ENCODE data around the gene SF3A1.
"Not testable (repeated sequence)": the region's sequence is repeated elsewhere in the genome, so short reads cannot be mapped to it uniquely, and the experiment has no call there.

Gene SF3A1

DNA sequence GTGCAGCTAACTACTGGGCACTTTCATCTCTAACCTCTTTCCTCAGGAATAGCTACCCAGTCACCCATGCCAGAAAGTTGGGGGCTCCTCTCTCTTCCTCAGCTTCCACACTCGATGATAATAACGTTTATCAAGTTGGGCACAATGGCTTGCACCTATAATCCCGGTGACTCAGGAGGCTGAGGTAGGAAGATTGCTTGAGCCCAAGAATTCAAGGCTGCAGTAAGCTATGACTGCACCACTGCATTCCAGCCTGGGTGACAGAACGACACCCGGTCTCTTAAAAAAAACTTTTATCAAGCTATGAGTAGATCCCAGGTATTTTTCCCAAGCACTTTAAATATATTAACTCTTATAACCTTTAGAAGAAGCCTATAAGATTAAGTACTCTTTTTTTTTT lies 2.0 kb downstream of the SF3A1 start:
- no peak for DNase-seq (ENCODE audit: extremely low read depth in 1 of 2, low read depth in 1 of 2)

DNA sequence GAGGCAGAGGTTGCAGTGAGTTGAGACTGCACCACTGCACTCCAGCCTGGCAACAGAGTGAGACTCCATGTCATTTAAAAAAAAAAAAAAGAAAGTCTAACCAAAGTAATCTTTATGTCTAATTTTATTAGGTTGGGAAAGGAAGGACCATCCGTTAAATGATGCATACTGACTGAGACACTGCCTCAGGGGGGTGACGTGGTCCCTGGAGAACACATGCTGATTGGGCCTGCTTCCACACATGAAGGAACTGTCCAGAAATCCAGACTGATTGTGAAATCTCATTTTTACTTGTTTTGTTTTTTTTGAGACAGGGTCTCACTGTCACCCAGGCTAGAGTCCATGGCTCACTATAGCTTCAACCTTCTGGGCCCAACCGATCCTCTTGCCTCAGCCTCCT lies 5.5 kb downstream of the SF3A1 start:
- no peak for DNase-seq (ENCODE audit: extremely low read depth in 1 of 2, low read depth in 1 of 2)

DNA sequence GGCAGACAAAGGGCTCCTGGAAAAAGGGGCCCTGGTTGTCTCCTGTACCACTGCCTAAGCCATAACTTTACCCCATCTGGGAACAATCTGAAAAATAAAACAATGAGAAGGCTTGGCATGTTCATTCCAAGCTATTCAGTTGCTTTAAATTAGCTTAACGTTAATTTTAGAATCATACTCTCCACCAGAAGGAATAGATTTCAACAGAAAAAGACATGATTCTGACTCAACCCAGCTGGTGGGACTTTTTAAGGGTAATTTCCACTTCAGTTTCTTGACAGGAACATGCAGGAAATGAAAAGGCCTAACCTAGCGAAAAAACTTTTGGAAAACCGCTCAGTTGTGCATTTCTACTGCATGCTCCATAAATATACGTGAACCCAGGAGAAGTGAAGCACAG lies 7.9 kb downstream of the SF3A1 start:
- DNase-seq (ENCODE audit: extremely low read depth in 1 of 2, low read depth in 1 of 2) = no peak

DNA sequence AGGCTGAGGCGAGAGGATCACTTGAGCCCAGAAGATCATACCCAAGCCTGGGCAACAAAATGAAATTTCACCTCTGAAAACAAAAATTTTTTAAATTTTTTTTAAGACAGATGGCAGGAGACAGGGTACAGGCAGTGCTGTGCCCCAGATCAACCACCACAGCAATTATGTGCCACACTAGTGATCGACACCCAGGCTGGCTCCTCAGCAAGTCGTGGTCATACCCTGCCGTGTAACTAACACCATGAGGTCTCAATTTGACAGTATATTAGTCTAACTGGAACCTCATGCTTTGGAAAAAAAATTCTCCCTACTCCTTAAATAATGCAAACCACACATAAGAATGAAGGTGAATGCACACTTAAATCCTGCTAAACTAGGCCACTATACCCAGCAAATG lies 8.3 kb downstream of the SF3A1 start:
- DNase-seq (ENCODE audit: extremely low read depth in 1 of 2, low read depth in 1 of 2) = no peak

DNA sequence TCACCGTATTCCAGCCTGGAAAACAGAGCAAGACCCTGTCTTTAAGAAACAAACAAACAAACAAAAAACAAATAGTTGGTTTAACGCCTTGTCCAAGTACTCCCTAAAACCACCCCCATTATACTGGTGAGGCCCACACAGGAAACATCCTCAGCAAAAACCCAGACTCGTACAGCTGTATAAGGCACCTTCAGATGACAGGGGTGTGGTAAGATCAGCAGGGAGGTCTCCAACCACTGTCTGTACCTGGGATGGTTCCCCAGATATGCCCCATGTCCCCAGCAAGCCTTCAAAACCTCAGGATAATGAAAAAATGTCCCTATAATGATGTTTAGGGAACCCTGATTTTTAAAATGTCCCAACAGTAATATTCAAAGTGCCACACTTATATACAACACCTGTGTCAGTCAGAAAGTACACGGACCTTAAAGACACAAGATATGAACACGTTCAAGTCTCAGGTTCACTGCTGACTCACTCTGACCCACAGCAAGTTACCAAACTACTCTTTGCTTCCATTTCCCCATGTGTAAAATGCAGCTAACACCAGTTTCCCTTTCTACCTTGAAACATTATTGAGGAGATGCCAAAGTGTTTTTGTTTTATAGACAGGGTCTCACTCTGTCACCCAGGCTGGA lies 9.3 kb downstream of the SF3A1 start:
- DNase-seq (ENCODE audit: extremely low read depth in 1 of 2, low read depth in 1 of 2) = no peak

DNA sequence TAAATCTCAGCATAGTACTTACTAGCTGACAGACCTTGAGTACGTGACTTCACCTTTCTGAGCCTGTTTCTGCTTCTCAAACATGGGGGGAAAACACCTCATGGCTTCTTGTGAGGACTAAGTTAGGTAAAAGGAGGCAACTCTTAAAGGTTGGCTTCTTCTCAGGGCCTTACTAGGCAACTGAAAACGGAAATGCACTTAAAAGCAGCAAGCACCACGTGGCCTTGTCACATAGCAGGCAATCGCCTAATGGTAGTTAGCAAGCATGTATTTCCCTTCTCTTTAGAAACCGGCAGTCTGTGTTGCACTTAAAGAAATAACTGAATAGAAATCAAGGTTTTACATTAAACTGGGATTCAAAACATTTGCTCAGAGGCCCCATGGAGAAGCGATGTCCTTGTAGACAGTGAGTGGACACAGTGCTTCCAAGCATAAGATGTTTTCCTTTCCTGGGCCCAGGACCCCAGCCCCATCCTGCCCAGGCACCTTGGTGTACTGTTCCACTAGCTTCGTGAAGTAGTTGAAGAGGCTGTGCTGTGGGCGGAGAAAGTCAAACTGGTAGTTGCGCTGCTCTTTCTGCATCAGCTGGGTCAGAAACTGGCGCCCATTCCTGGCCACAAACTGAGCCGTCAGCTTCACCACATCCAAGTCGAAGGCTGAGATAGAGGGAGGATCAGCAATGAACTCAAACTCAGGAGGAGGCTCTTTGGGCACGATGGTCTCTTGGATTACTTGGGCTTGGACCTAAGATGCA lies 12.1 kb downstream of the SF3A1 start:
- DNase-seq (ENCODE audit: extremely low read depth in 1 of 2, low read depth in 1 of 2) = no peak

GRCh38 chr22:30340911-30341685 lies 15.6 kb downstream of the SF3A1 start:
- no peak for DNase-seq (ENCODE audit: extremely low read depth in 1 of 2, low read depth in 1 of 2)

GRCh38 chr22:30338802-30339201 lies 17.9 kb downstream of the SF3A1 start:
- no peak for DNase-seq (ENCODE audit: extremely low read depth in 1 of 2, low read depth in 1 of 2)

DNA sequence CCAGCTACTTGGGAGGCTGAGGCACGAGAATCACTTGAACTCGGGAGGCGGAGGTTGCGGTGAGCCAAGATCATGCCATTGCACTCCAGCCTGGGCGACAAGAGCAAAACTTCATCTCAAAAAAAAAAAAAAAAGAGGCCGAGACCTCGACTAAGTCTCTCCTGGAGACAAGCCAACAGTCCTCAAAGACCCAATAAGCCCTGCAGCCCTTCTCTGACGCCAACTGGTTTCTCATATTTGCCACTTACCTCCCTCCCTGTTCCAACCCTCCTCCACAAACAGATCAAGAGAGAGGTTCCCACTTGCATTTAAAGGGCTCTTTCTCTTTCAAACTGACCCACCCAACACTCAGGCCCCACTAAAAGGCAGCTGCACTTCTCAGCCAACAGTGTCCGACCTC lies 18.4 kb downstream of the SF3A1 start:
- DNase-seq (ENCODE audit: extremely low read depth in 1 of 2, low read depth in 1 of 2) = not testable (repeated sequence)

DNA sequence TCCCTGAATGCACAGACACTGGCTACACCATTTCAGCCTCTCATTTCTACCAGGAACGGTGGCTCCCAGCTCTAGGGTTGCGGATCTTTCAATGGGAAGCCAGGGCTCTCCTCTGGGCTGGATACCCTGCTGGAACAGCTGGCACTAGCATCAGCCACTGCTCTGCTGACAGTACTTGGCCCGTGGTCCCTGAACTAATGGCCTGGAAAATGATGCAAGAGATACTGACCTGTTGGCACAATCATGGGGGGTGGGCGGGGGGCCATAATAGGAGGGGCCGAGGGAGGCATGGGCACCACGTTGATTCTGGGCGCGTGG lies 19.3 kb downstream of the SF3A1 start:
- DNase-seq (ENCODE audit: extremely low read depth in 1 of 2, low read depth in 1 of 2) = no peak

DNA sequence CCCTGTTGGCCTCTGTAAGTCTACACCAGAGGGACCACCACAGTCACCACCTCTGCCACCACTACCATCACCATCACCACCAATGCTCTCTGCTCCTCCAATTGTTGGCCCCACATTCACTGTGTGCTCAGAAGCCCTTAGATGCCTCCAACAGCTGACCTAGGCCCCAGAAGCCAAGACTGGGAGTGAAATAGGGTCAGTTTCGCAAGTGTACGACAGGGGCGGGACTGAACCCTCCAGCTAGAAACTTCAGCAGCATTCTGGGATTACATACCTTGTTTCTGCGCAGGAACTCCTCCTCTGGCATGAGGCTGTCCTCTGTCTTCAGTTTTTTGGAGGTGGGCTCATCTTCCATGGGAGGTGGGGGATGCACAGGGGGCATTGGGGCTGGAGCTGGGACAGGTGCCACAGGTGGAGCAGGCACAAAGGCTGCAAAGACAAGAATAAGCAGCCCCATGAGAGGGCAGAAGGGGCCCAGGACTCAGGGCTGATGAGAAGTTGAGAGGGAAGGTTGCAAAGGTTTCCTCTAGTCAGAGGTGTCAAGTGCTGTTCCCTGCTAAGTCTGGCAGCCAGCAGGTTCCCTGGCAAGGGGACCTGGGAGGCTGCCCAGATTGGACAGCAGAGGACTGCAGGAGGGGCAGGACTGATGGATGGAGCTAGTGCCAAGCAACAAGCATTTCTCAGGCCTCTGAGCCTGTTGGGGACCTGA lies 19.8 kb downstream of the SF3A1 start:
- DNase-seq (ENCODE audit: extremely low read depth in 1 of 2, low read depth in 1 of 2) = no peak

- DNase-seq (ENCODE audit: extremely low read depth in 1 of 2, low read depth in 1 of 2) = no peak
Observed at GRCh38 chr22:30335236-30335635, 21.5 kb downstream of the SF3A1 start.

- no peak for DNase-seq (ENCODE audit: extremely low read depth in 1 of 2, low read depth in 1 of 2)
Observed at GRCh38 chr22:30334646-30335045, 22.0 kb downstream of the SF3A1 start.

- DNase-seq (ENCODE audit: extremely low read depth in 1 of 2, low read depth in 1 of 2) = no peak
Observed at GRCh38 chr22:30333707-30334087, 23.0 kb downstream of the SF3A1 start.

- no peak for DNase-seq (ENCODE audit: extremely low read depth in 1 of 2, low read depth in 1 of 2)
Observed at GRCh38 chr22:30332994-30333706, 23.5 kb downstream of the SF3A1 start.

DNA sequence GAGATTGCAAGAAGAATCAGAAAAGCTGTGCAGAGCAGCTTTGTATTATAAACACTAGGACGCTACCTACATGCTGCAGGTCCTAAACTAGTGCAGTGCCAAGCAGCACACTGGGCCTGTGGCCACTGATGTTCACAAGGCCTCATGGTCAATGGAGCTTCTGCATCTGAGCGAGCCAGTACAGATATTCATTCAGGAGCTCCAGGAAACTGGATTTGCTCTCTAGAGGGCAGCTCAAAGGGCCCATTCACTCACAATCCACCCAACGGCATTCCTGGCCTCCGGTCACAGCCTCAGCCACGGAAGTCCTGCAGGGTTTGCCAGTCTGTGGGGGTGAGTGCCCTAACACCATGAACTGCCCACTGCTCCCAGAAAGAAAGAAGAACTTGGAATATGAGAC lies 24.1 kb downstream of the SF3A1 start:
- DNase-seq (ENCODE audit: extremely low read depth in 1 of 2, low read depth in 1 of 2) = no peak

DNA sequence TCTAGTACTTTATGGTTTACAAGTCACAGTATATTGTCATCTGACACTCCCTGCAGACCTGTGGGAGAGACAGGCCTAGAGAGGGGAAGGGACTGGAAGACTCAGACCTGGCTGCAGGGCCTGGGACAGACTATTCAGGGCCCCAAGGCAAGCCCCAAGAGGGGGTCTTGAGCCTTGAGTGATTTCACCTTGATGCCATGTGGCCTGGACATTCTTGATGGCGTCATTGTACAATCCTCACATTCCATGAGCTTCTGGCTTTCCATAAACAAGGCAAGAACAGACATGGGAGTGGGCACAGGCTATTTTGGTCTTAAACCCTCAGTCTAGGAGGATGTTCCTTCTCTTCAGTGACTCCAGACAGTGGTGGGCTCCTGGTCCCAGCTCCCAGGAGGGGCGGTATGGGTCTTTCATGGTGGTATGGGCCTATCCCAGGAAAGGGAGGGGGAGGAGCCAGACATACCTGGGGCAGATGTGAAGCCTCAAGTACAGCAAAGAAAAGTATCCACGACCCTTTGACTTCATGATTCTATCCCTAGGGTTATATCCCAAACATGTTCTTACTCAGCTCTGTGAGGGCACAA lies 28.1 kb downstream of the SF3A1 start:
- no peak for DNase-seq (ENCODE audit: extremely low read depth in 1 of 2, low read depth in 1 of 2)

- DNase-seq (ENCODE audit: extremely low read depth in 1 of 2, low read depth in 1 of 2) = no peak
Observed at GRCh38 chr22:30327864-30328345, 28.8 kb downstream of the SF3A1 start.

- peak; percentile 82 to 91 for DNase-seq (ENCODE audit: extremely low read depth in 1 of 2, low read depth in 1 of 2)
Observed at GRCh38 chr22:30326706-30327362, 29.9 kb downstream of the SF3A1 start, which contains the start of gene TBC1D10A. Gene TBC1D10A, minus strand, starts transcription at chr22:30326941. Its CDS starts 60 bp downstream, at chr22:30326881.

DNA sequence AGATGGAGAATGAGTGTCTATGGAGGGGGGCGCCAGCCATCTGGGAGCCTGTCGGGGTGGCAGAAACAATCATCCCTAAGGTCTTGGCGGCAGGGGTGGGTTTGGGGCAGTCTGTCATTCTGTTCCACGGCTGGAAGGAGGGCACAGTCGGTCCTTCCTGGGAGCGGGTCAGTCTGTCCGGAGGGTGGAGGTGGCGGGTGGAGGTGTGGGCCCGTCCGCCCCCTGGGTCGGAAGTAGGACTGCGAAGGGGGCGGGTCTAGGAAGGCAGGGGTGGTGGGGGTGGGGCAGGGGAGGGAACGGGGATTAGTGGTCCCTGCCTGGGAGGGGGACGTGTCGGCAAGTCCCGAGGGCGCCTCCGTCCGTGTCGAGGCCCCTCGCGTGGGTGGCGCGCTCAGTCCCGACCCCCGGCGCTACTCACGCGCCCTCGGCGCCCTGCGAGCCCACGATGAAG lies 30.4 kb downstream of the SF3A1 start:
- DNase-seq (ENCODE audit: extremely low read depth in 1 of 2, low read depth in 1 of 2) = no peak
